ENCODE data around the gene MCCD1.
"Not testable (repeated sequence)": the region's sequence is repeated elsewhere in the genome, so short reads cannot be mapped to it uniquely, and the experiment has no call there.

Gene MCCD1

DNA sequence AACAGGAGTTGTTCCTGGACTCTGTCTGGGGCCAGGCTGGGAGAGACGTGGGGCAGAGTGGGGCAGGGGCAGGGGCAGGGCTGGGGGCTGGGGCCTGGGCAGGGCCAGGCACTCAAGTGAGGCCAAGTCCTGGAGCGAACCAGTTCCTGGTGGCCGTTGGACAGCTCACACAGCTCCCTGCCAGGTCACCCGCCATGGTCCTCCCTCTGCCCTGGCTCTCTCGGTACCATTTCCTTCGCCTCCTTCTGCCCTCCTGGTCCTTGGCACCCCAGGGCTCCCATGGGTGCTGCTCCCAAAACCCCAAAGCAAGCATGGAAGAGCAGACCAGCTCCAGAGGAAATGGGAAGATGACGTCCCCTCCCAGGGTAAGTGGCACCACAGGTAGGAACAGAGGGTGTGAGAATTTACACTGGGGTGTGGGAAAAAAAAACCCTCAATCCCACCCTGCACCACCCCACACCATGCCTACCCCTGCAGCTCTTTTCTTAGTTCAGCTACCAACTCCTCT, at the start of gene MCCD1:
MCCD1 (plus strand) TSS at position 142 of the 508 bp plus-strand sequence; CDS start at position 195, 53 bp downstream.
- no peak for DNase-seq (ENCODE audit: low read depth, low spot score)

GRCh38 chr6:31479151-31479932, 49.4 kb upstream of the MCCD1 start:
- no peak for DNase-seq (ENCODE audit: low read depth, low spot score)

- no peak for DNase-seq (ENCODE audit: low read depth, low spot score)
Observed at GRCh38 chr6:31479933-31480535, 48.7 kb upstream of the MCCD1 start.

GRCh38 chr6:31480574-31480973, 48.2 kb upstream of the MCCD1 start:
- DNase-seq (ENCODE audit: low read depth, low spot score): no peak

DNA sequence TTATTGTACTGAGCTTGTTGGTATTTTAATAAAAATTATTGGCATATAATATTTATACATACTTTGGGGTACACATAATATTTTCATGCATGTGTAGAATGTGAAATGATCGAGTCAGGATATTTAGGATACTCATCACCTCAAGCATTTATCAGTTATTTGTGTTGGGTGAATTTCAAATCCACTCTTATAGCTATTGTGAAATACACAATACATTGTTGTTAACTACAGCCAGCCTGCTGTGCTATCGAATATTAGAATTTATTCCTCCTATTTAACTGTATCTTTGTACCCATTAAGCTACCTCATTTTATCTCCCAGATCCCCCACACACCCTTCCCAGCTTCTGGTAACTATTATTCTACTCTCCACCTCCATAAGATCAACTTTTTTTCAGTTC, 45.4 kb upstream of the MCCD1 start:
- DNase-seq (ENCODE audit: low read depth, low spot score): no peak

DNA sequence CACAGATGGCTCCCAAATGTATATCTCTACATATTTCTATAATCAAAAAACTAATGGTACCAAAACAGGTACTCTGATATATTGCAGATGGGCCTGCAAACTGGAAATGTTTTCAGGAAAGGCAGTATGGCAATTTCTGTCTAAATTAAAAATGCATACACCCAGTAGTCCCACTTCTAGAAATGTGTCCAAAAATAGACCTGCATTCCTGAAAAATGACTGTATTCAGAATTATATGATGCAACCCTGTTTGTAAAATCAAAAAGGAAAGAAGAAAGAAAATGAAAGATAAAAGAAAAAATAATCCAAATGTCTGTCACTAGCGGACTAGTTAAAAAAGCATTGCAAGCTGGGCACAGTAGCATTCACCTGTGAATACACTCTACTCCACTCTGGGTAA, 43.7 kb upstream of the MCCD1 start:
- DNase-seq (ENCODE audit: low read depth, low spot score): no peak

DNA sequence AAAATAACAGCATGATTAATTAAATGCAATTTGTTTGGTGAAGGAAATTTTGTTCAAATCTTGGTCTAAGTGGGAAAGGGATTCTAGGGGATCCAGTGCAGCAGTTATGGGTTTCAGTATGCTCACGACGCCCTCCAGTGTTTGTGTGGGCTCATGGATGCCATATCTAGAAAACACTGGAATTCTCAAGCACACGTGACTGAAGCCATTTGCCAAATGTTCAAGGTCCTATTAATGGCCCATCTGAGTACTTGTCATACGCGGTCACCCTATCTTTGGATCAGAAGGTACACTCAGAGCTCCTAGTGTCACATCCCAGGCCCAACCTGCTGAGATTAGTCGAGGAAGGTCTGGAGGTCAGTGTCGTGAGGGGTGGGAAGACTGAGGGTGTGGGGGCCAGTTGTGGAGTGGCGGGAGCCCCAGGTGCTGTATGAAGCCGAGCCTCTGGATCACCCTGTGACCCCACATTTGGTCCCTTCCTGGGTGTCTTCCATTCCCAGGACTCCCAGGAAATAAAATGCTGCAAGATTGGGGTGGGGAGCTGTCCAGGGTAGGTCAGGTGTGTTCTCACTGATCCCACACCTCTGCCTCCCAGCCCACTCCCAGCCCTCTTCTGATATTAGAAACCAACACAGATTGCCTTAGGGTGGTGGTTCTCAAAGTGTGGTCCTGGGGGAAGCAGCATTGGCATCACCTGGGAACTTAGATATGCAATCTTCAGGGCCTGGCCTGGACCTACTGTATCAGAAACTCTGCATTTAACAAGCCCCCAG, 42.5 kb upstream of the MCCD1 start:
- DNase-seq (ENCODE audit: low read depth, low spot score): not testable (repeated sequence)

- not testable (repeated sequence) for DNase-seq (ENCODE audit: low read depth, low spot score)
Observed at GRCh38 chr6:31487674-31488073, 41.1 kb upstream of the MCCD1 start.

GRCh38 chr6:31489086-31489485, 39.7 kb upstream of the MCCD1 start:
- DNase-seq (ENCODE audit: low read depth, low spot score): no peak

DNA sequence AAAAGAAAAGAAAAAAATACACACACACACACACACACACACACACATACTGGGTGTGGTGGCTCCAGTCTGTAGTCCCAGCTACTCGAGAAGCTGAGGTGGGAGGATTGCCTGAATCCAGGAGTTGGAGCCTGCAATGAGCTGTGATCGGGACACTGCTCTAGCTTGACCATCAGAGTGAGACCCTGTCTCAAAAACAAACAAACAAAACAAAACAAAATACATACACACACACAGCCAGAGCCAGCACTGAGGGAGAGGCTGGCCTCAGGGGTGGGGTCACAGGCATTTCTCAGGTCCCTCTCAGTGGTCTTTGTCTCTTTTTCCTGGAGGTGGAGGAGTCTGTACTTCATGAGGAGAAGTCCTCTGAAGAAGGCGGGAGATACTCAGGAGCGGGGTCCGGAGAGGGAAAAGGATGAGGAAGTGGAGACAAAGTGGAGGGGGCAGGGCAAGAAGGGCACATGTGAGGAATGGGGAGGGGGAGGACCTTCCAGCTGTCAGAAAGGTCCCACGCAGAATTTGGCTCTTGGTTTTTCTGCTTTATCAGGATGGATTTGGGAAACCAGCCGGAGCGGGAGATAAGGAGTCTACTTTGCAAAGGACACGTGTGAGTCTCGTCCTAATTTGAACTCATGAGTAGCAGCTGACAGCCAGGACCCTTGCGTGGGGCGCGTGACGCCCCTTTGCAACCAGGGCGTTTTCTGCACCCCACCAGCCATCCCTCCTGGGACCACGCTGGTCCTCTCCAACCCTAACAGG, 38.5 kb upstream of the MCCD1 start:
- DNase-seq (ENCODE audit: low read depth, low spot score): no peak

DNA sequence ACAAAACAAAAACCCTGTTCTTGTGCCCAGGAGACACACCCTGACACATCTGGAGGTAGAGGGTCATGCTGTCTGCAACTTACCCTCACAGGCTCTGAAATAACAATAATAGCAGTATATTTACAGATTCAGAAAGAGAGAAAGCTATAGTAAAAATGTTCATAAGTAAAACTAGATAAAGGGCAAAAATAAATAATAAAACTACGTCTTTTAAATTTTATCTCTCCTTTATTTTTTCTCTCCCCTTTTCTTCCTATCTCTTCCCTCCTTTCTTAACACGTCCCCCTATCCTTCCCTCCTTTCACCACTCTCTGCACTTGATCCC, 35.2 kb upstream of the MCCD1 start:
- DNase-seq (ENCODE audit: low read depth, low spot score): not testable (repeated sequence)

- peak; percentile 52 for DNase-seq (ENCODE audit: low read depth, low spot score)
Observed at GRCh38 chr6:31493875-31494694, 34.7 kb upstream of the MCCD1 start.

GRCh38 chr6:31495580-31495979, 33.2 kb upstream of the MCCD1 start:
- DNase-seq (ENCODE audit: low read depth, low spot score): no peak

GRCh38 chr6:31496826-31497225, 31.9 kb upstream of the MCCD1 start:
- not testable (repeated sequence) for DNase-seq (ENCODE audit: low read depth, low spot score)

GRCh38 chr6:31497531-31498476, 31.0 kb upstream of the MCCD1 start, which contains the start of gene MICB:
Gene MICB, plus strand, starts transcription at chr6:31498145. Its CDS starts 49 bp downstream, at chr6:31498194.
- peak; percentile 73 for DNase-seq (ENCODE audit: low read depth, low spot score)

DNA sequence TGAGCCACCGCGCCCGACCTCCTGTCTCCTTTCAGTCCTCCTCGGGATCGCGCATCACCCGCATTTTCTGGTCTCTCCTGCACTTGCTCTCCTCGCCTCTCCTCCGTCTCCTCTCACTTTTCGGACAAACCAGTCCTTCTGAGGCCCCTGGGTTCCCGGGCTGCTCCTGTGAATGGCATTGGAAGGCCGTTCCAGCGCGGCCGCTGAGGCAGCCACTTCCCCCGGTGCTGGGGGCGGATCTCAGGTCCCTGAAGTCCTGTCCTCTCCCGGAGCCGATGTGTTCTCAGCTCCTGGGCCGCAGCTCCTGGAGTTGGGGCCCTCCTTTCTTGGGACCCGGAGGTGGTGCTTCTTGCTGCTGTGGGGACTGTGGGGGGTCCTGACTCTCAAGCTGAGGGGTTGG, 30.0 kb upstream of the MCCD1 start:
- DNase-seq (ENCODE audit: low read depth, low spot score): no peak

GRCh38 chr6:31499648-31500047, 29.1 kb upstream of the MCCD1 start:
- DNase-seq (ENCODE audit: low read depth, low spot score): not testable (repeated sequence)

GRCh38 chr6:31502586-31502985, 26.2 kb upstream of the MCCD1 start:
- no peak for DNase-seq (ENCODE audit: low read depth, low spot score)

DNA sequence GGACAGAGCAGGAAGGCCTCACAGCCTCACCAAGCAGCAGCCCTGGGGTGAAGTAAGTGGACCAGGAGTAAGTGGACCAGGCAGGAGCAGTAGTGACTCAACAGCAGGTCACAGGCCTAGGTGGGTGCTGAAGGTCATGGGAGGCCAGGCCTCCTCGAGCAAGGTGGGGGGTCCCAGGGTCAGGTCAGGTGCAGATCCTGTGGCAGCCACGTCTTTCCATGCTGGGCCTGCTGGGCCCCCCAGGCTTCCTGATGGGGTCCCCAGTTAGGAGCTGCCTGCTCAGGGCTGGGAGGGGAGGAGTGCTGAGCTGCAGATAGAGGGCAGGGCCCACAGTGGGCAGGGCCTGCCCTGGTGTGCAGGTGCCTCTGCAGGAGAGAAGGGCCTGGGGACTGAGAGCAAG, 19.7 kb upstream of the MCCD1 start:
- DNase-seq (ENCODE audit: low read depth, low spot score): not testable (repeated sequence)

DNA sequence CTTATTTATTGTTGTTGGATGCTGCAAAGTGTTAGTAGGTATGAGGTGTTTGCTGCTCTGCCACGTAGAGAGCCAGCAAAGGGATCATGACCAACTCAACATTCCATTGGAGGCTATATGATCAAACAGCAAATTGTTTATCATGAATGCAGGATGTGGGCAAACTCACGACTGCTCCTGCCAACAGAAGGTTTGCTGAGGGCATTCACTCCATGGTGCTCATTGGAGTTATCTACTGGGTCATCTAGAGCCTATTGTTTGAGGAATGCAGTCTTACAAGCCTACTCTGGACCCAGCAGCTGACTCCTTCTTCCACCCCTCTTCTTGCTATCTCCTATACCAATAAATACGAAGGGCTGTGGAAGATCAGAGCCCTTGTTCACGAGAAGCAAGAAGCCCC, 18.8 kb upstream of the MCCD1 start:
- DNase-seq (ENCODE audit: low read depth, low spot score): no peak

All from activated naive CD8-positive, alpha-beta T cell treated with anti-CD3 and anti-CD28 coated beads, Interleukin-2, amount 50 U/mL, for 16 hours (primary cell).